Activated naive CD4-positive, alpha-beta T cell treated with anti-CD3 and anti-CD28 coated beads for 36 hours (primary cell): ENCODE measurements around the gene PRDM10. TPM values are rescaled to one million over a fixed set of nuclear protein-coding genes. Genes with fewer than 3 reads are reported as not detected.
A peak's percentile ranks its signal among the peaks of the same experiment; 100 is the strongest.

ENCODE experiments used
- CTCF ChIA-PET: fragments of 350-600 bp; sonication (Branson Sonifier 250); formaldehyde crosslinking; loops from one replicate; lab custom pipeline; 2021; ENCODE audit warnings: antibody characterized with exemption; lab: Charles Lee
- DNase-seq: peaks from one replicate; pipeline ENCODE4 v3.0.0-alpha.2; 2020
- H3K27ac Mint-ChIP-seq: one replicate; pipeline ENCODE4 v1.8.0; 2021; ENCODE audit warnings: mild to moderate bottlenecking, mixed read lengths
- H3K27me3 Mint-ChIP-seq: one replicate; pipeline ENCODE4 v1.8.0; 2021; ENCODE audit warnings: low read depth, mixed read lengths
- H3K36me3 Mint-ChIP-seq: one replicate; pipeline ENCODE4 v1.8.0; 2021; ENCODE audit warnings: low read depth, mixed read lengths
- H3K4me1 Mint-ChIP-seq: one replicate; pipeline ENCODE4 v1.8.0; 2021; ENCODE audit warnings: low read depth, mixed read lengths
- H3K4me3 Mint-ChIP-seq: one replicate; pipeline ENCODE4 v1.8.0; 2021; ENCODE audit warnings: mild to moderate bottlenecking, moderate library complexity, mixed read lengths
- H3K9me3 Mint-ChIP-seq: one replicate; pipeline ENCODE4 v1.8.0; 2021; ENCODE audit warnings: mixed read lengths
- intact Hi-C: fragments of 100-400 bp; cut with micrococcal nuclease; formaldehyde crosslinking; loops from one replicate; pipeline ENCODE4 v1.15.1; 2023
- total RNA-seq, 2 experiments: library from RNA; stranded (reverse); gene quantifications; one replicate each; pipeline ENCODE4 v1.2.3, GENCODE V29; 2021

Gene PRDM10
- total RNA-seq, 2 experiments from 2014 or later = 19.3 to 24.3 TPM

DNA sequence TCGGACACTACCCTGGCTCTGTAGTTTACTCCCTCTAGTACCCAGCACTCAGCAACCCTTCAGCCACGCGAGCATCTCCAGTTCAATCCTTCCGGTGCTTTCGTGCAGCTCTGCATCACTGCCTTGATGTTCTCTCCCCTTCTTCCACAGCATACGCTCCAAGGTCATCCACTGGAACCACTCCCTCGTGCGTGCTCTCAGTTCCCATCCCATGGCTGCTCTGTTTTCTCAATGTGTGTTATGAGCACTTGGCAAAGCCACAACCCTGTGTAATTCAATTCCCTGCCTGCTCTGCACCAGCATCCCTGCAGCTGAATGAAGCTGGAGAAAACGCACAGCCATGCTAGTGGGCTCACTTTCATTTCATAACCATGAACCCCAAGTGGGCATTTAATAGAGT, 68.7 kb downstream of the PRDM10 start:
- H3K4me1 Mint-ChIP-seq = no peaks in the 10 kb centered on the region
- no peaks in the 10 kb centered on the region for H3K9me3 Mint-ChIP-seq
- no peak overlapping the region for H3K27ac Mint-ChIP-seq
- H3K36me3 Mint-ChIP-seq = peaks cover 18% of the 10 kb centered on the region
- H3K27me3 Mint-ChIP-seq = no peaks in the 10 kb centered on the region
- intact Hi-C loops = no loop called here
- DNase-seq = no peak
- CTCF ChIA-PET = interaction anchor here (0.6 kb wide), 1 partner anchor 19 kb away, joined by 3 read pairs; no protein-coding TSS in a partner anchor
- no peak overlapping the region for H3K4me3 Mint-ChIP-seq

DNA sequence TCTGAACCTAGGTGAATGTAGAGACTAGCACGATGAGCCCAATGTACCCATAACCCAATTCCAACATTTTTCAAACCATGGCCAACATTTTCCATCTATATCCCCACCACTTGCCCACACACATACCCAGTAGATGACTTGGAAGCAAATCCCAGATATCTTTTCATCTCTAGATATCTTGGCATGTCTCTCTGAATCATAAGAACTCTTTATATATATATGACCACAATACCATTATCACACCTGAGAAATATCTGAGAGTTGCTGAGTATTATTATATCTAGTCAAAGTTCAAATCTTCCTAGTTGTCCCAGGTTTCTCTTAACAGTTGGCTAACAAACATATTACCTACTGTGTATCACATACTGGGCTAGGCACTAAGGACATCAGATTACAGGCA, 69.4 kb downstream of the PRDM10 start:
- CTCF ChIA-PET = interaction anchor here (0.6 to 1.2 kb wide), 2 partner anchors 10 to 19 kb away, joined by 3 to 7 read pairs; no protein-coding TSS in a partner anchor
- no peaks in the 10 kb centered on the region for H3K4me1 Mint-ChIP-seq

DNA sequence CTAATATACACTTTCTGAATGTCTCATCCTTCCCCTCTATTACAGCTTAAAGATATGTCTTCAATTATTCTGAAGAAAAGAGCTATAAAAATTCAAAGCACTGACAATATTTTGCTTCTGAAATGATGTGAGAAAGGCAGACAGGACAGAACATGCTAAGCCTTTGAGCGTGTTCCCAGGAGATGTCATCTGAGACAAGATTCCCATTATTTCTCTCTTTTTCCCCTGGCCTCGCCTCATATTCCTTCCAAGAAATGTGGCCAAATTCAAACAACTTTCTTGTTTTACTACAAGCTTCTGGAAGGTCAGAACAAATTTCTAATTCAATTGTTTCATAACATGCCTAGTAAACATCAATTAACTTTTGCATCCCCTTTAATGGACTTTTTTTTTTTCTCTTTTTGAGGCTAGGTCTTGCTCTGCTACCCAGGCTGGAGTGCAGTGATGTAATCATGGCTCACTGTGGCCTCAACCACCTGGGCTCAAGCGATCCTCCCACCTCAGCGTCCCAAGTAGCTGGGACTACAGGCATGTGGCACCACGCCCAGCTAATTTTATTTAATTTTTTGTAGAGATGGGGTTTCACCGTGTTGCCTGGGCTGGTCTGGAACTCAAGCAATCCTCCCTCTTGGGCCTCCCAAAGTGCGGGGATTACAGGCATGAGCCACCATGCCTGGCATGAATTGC, 70.1 kb downstream of the PRDM10 start:
- CTCF ChIA-PET = interaction anchor here (0.6 to 1.2 kb wide), 2 partner anchors 9 to 102 kb away, joined by 3 to 7 read pairs; no protein-coding TSS in a partner anchor
- H3K27ac Mint-ChIP-seq = no peak overlapping the region
- H3K36me3 Mint-ChIP-seq = peaks cover 19% of the 10 kb centered on the region
- intact Hi-C loops = no loop called here
- no peaks in the 10 kb centered on the region for H3K9me3 Mint-ChIP-seq
- H3K4me3 Mint-ChIP-seq = no peak overlapping the region
- no peaks in the 10 kb centered on the region for H3K27me3 Mint-ChIP-seq
- no peaks in the 10 kb centered on the region for H3K4me1 Mint-ChIP-seq
- DNase-seq = no peak

More for the DNA sequence above, 69.4 kb downstream of the PRDM10 start:
- H3K27me3 Mint-ChIP-seq = no peaks in the 10 kb centered on the region
- no peak overlapping the region for H3K27ac Mint-ChIP-seq
- no peaks in the 10 kb centered on the region for H3K9me3 Mint-ChIP-seq
- intact Hi-C loops = no loop called here
- H3K36me3 Mint-ChIP-seq = peaks cover 19% of the 10 kb centered on the region
- no peak for DNase-seq
- no peak overlapping the region for H3K4me3 Mint-ChIP-seq

DNA sequence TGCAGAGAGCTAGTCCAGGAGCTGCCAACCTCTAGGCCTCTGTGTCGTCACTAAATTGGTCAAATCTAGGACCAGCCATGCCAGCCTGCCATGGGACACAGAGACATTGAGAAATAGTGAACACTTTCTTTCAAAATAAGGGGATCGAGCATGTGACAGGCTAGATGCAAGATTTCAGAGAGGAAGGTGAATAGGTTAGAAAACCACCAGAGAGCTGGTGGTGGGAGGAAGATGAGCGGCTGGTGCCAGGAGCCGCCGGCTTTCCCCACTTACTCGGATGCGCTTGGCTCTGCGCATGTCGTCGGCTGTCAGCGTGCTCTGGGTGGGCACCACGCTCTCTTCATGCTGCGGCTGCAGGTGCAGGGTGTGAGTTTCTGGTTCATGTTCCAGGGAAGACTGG, 71.9 kb downstream of the PRDM10 start:
- intact Hi-C loops = no loop called here

DNA sequence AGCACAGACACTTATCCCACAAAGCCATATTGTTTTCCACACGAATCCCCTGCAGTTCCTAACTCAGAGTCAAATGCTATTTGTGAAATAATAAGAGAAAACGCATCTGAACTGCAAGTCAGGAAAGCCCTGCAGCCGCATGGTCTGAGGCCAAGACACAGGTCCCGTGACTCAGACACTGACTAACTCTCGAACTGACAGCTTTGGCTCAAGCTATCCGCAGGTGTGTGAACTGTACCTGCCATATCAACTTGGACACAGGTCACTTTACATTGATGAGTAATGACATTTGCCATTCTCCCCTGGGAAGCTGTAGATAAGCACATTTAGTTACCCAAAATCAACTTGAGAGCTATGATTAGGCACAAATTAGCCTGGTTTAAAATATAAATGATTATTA, 72.3 kb downstream of the PRDM10 start:
- H3K4me3 Mint-ChIP-seq = no peak overlapping the region
- CTCF ChIA-PET = interaction anchor here (11.6 kb wide), 1 partner anchor 202 kb away, joined by 165 read pairs; no protein-coding TSS in a partner anchor
- DNase-seq = no peak
- no peaks in the 10 kb centered on the region for H3K27me3 Mint-ChIP-seq
- intact Hi-C loops = no loop called here
- H3K27ac Mint-ChIP-seq = no peak overlapping the region
- no peaks in the 10 kb centered on the region for H3K4me1 Mint-ChIP-seq
- H3K36me3 Mint-ChIP-seq = peaks cover 20% of the 10 kb centered on the region
- H3K9me3 Mint-ChIP-seq = no peaks in the 10 kb centered on the region

More for the DNA sequence above, 71.9 kb downstream of the PRDM10 start:
- DNase-seq = no peak
- H3K9me3 Mint-ChIP-seq = no peaks in the 10 kb centered on the region
- no peak overlapping the region for H3K4me3 Mint-ChIP-seq
- H3K27ac Mint-ChIP-seq = no peak overlapping the region
- H3K4me1 Mint-ChIP-seq = no peaks in the 10 kb centered on the region
- H3K36me3 Mint-ChIP-seq = peaks cover 21% of the 10 kb centered on the region
- CTCF ChIA-PET = interaction anchor here (11.6 kb wide), 1 partner anchor 202 kb away, joined by 165 read pairs; no protein-coding TSS in a partner anchor
- no peaks in the 10 kb centered on the region for H3K27me3 Mint-ChIP-seq

DNA sequence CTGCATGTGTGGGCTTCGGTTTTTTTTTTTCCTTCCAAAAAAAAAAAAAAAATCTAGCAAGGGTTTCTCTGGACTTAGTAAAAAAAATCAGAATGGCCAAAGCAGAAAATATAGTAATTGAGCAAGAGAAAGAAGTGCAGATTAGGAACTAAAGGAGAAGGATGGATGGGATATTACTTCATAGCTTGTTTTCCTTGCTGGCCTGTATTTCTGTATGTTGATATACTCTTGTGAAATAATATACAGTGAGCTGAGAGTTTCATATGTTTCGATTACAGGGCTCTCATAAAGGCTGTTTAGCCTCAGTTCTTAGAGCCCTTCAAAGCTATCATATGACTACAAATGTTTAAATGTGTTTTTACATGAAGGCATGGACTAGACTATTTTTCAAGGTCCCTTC, 72.9 kb downstream of the PRDM10 start:
- Mint-ChIP-seq H3K9me3 (no peaks in the 10 kb centered on the region), H3K4me1 (no peaks in the 10 kb centered on the region), H3K27ac (no peak overlapping the region), H3K27me3 (no peaks in the 10 kb centered on the region), H3K4me3 (no peak overlapping the region), H3K36me3 (peaks cover 17% of the 10 kb centered on the region)
- intact Hi-C loops = loop anchor here (10.0 kb wide), 1 partner anchor 935 kb away; no protein-coding TSS in a partner anchor
- no peak for DNase-seq
- CTCF ChIA-PET = interaction anchor here (11.6 kb wide), 1 partner anchor 203 kb away, joined by 165 read pairs; no protein-coding TSS in a partner anchor

DNA sequence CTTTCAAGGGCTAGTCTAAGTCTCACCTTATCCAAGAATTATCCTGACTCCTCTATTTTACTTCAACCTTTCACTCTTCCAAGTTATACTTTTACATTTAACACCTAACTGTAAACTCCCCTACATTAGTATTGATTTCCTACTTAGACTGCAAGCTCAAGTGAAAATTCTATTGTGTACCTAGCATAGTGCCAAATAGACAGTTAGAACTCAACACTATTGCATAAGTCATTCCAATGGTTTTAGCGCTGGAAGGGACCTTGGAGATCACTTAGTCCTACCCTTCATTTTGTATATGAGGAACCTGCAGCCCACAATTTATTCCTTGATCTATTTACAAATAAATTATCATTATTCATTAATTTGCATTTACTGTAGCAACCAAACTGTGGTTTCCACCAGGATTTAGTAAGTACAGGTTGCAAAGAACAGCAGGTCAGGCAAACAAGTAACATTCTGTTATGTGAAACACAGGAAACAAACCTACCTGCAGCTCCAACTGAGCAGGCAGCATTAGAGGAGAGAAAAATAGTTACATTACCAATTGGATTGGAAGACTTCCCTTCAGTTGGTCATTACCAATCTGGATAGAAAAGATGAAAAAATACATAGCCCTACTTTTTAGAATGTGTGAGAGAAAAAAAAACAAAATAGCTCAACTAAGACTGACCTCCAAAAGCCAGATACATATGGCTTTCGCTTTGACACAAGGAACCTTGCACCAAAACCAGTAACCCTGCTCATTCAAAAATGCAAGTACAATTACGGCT, 73.5 kb downstream of the PRDM10 start:
- Mint-ChIP-seq H3K4me3 (no peak overlapping the region), H3K27me3 (no peaks in the 10 kb centered on the region), H3K9me3 (no peaks in the 10 kb centered on the region), H3K36me3 (peaks cover 17% of the 10 kb centered on the region), H3K4me1 (no peaks in the 10 kb centered on the region), H3K27ac (no peak overlapping the region)
- DNase-seq = no peak
- intact Hi-C loops = loop anchor here (10.0 kb wide), 1 partner anchor 936 kb away; no protein-coding TSS in a partner anchor
- CTCF ChIA-PET = interaction anchor here (11.6 kb wide), 1 partner anchor 204 kb away, joined by 165 read pairs; no protein-coding TSS in a partner anchor

DNA sequence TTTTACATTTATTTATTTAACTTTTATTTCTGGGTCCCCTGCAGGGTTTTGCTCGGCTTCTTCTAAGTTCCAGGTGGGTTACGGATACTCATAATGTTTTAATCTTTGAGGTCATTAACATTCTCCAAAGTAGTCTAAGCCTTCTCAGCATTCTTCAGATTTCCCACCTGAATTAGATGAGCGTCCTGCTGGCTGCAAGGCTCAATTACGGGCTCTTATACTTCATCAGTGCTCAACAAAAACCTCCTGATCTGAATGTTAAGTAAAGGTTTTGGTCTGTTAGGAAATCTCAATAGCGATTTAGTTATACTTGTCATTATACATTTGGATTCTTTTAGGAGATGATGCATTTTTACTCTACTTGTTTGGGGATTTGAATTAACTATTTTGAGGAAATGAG, 80.0 kb downstream of the PRDM10 start:
- Mint-ChIP-seq H3K4me1 (peaks cover 8% of the 10 kb centered on the region), H3K9me3 (no peaks in the 10 kb centered on the region), H3K36me3 (peaks cover 11% of the 10 kb centered on the region), H3K27me3 (no peaks in the 10 kb centered on the region), H3K4me3 (no peak overlapping the region), H3K27ac (no peak overlapping the region)
- no peak for DNase-seq
- intact Hi-C loops = loop anchor here (1.0 to 10.0 kb wide), 5 partner anchors 137 to 942 kb away; partner anchors contain the start of gene APLP2
- CTCF ChIA-PET = interaction anchor here (0.6 to 11.6 kb wide), 15 partner anchors 9 to 299 kb away, joined by 3 to 165 read pairs (median 3); no protein-coding TSS in a partner anchor

DNA sequence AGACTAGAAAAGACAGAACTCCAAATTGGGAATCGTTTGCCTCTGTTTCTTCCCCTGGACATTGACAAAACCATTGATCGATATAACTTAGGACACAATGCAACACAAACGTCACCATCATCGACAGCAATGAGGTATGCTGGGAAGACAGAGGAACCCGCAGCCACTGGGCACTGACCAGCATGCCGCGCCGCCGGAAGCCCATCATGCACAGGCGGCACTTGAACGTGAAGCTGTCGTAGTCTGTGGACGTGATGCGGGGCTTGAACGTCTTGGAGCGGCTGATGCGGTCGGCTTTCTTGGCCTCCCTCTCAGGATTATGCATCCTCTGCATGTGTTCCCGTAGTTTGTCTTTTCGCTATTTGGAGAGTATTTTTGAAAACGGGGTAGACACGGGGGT, 84.3 kb downstream of the PRDM10 start:
- DNase-seq = no peak
- Mint-ChIP-seq H3K36me3 (peaks cover 19% of the 10 kb centered on the region), H3K9me3 (no peaks in the 10 kb centered on the region), H3K27me3 (no peaks in the 10 kb centered on the region), H3K4me1 (peaks cover 5% of the 10 kb centered on the region), H3K27ac (no peak overlapping the region), H3K4me3 (no peak overlapping the region)
- CTCF ChIA-PET = interaction anchor here (2.8 kb wide), 1 partner anchor 214 kb away, joined by 9 read pairs; no protein-coding TSS in a partner anchor
- intact Hi-C loops = no loop called here

DNA sequence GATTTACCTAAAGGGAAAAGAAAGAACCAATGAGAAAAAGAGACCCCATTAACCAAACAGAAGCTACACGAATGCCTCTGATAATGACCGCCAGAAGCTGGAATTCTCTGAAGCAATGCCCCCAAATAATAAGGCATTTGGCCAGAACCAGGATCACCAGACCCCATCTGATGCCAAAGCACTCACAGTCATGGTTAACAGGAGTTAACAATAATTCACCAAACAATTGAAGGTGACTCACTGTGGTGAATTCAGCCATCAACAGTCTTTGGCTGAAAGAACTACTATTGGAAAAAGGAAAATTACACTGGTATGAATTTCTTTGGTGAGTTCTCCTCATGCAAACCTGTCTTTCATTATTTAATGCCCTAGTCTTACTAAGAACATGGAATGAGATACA, 85.4 kb downstream of the PRDM10 start:
- Mint-ChIP-seq H3K36me3 (peaks cover 19% of the 10 kb centered on the region), H3K27me3 (no peaks in the 10 kb centered on the region), H3K9me3 (no peaks in the 10 kb centered on the region), H3K4me1 (no peaks in the 10 kb centered on the region), H3K4me3 (no peak overlapping the region), H3K27ac (no peak overlapping the region)
- intact Hi-C loops = no loop called here
- CTCF ChIA-PET = interaction anchor here (2.8 kb wide), 1 partner anchor 215 kb away, joined by 9 read pairs; no protein-coding TSS in a partner anchor
- DNase-seq = no peak

DNA sequence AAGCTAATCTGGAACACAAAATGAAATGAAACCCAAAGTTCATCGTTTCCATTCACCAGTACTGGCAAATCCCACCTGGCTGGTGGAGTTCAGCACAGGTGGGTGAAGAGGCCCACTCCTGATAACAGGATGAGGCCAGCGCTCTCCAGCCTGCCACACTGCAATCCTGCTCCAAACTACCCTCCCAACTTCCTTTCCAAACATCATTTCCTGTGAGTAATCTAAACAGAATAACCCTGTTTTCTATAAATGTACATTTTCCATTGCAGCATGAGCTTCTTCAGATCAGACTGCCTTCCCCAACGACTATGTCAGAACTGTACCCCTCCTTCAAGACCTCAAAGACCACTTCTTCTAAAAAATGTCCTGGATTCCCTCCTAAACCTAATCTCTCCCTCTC, 91.3 kb downstream of the PRDM10 start:
- CTCF ChIA-PET = interaction anchor here (0.7 kb wide), 1 partner anchor 30 kb away, joined by 3 read pairs; no protein-coding TSS in a partner anchor
- no peak for DNase-seq
- Mint-ChIP-seq H3K4me1 (peaks cover 8% of the 10 kb centered on the region), H3K27ac (peak overlapping the region; percentile 69), H3K36me3 (peaks cover 31% of the 10 kb centered on the region), H3K4me3 (no peak overlapping the region), H3K9me3 (no peaks in the 10 kb centered on the region), H3K27me3 (no peaks in the 10 kb centered on the region)
- intact Hi-C loops = no loop called here

DNA sequence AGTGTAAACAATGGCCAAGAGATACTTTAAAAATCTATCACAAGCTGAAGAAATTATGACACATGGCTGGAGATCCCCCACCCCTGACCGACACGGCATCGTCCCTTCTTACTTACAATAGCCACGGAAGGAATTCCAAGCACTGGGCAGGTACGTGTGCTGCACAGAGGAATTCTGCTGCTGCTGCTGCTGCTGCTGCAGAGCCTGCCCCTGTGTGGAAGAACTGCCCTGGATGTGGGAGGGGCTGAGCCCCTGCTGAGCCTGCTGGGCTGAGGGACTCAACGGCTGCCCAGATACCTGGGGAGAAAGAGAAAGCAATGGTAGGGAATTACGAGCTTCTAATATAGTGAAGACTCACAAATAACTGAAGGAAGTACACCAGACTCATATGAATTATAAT, 92.3 kb downstream of the PRDM10 start:
- Mint-ChIP-seq H3K36me3 (peaks cover 36% of the 10 kb centered on the region), H3K9me3 (no peaks in the 10 kb centered on the region), H3K4me3 (no peak overlapping the region), H3K4me1 (peaks cover 8% of the 10 kb centered on the region), H3K27me3 (no peaks in the 10 kb centered on the region), H3K27ac (no peak overlapping the region)
- DNase-seq = no peak
- CTCF ChIA-PET = interaction anchor here (0.7 to 1.1 kb wide), 3 partner anchors 125 to 221 kb away, joined by 3 to 4 read pairs (median 3); no protein-coding TSS in a partner anchor
- intact Hi-C loops = no loop called here
